Stimulated activated CD8-positive, alpha-beta memory T cell treated with anti-CD3 and anti-CD28 coated beads, Interleukin-2, amount 100 ng/mL, for 48 hours (primary cell): ENCODE measurements around the gene SGCE.

Source experiments
- DNase-seq, 2 donors: peaks; one replicate each; pipeline ENCODE4 v3.0.0-alpha.2; 2020; ENCODE audit warnings: low read depth in 2 of 2

SGCE gene

DNA sequence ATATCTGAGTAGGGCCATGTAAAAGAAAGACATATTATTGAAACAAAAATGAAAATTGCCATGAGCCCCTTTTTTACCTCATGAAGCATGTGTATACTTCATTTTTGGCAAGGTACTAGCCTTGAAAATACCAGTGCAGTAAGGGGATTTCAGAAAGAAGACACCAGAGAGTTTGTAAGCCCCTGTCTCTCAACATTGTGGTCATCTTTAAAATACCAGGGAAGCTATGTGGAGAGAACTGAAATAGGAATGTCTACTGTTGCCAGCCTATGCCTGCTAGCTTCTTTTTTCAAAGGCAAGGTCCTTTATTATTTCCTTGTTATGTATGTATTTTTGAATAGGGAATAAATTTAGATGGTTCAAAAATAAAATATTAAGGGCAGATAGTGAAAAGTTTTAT lies 88.5 kb downstream of the SGCE start:
- DNase-seq: no peak

DNA sequence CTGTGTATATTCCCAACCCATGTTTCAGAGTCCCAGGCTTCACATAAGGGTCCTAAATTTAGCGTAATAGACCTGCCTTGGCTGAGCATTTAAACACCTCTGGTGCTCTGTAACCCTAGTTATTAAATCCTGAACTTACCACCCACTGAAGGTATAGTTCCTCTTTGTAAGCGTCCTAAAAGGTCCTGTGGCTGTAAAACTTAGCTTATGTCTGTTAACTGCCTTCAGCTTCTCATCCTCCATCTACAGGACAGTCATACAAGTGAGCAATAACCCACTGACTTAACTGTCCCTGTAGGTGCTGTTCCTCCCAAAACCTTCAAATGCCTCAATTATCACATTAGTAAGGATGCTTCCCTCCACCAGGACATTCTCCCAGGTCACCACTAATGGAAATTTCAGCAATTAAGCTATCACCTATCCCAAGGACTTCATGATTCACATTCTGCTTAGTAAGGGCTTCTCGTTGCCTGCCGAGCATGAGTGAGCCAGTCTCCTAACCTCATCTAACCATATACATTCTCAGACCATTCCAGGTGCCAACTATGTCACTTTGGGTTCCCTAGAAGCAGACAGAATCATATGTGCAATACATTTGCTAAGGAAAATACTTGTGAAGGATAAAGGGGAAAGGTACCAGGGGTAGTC lies 90.6 kb downstream of the SGCE start:
- no peak for DNase-seq

DNA sequence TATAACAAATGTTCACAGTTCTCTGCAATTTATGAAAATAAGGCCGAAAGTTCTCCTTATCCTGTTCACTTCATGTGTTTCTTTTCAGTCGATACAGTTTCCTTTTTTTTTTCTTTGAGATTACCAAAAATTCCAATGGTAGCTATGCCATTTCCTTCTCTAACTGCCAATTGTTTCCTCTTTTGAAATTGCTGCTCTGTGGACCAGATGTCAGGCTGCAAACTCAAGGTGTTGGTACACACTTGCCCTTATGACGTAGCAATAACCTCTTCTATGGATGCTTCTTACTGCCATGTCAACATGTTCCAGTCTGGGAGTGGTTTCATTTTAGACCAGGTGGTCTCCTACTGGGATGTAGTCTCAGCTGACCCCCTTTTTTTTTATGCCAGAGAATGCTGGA lies 93.4 kb downstream of the SGCE start:
- no peak for DNase-seq

DNA sequence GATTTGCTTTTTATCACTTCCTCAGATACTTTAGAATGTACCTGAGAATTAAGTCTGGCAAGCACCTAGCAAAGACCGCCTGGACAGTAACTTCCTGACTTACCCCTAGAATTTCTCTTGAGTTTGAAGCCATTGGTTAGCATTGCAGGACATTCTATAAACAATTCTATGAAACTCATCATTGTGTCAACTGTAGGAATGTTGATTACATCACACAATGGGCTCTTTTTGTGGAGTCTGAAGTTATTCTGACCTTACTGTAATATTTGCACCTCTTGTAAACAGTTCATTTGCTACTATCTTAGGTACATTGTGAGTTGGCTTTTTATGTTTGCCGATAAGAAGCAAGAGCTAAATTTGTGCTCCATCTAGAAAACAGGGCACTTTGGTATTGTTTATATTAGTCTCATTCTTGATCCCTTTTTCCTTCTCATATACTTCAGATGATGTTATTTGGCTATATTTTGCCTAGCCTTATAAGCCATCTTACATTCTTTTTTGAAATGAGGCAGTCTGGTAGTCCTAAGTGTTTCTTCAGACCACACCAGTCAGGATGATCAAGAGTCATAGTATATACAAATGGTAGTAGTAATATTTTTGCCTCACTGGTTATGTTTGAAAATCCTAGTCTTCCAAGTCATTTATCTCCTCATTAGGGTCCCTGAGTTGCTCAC lies 94.0 kb downstream of the SGCE start:
- DNase-seq: no peak

DNA sequence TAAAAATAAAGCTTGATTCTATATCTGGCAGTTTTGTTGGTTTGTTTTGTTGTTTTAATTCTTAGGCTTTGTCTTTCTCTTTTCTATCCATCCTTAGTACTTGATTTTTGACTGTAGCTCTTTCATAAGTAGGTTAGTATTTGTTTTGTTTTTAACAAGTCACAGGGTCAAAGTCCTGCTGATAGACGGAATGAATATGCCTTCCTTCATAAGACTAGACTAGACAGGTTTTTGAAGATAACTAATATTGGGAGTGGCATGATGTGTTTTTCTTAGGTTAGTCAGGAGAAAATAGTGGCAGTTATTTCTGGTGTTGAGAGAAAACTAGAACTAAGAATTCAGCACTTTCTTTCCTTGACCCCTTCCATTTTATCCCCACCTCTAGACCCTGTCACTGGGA lies 96.0 kb downstream of the SGCE start:
- no peak for DNase-seq

DNA sequence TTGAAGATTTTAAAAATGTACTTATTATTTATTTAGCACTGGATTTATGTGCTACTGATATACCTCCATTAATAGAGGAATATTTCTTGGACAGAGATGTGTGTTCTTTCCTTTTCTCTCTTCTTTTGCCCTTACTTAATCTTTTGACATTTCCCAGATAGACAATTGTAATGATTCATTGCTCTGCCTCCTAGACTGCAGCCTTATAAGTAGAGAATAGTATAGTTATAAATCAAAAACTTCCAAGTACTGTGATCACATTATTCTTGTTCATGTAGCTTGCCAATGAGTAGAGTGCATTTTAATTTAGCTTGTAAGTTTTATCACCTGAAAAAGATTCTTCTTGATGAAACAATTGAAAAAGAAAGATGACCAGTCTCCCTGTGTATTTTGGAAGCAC lies 98.7 kb downstream of the SGCE start:
- no peak for DNase-seq

DNA sequence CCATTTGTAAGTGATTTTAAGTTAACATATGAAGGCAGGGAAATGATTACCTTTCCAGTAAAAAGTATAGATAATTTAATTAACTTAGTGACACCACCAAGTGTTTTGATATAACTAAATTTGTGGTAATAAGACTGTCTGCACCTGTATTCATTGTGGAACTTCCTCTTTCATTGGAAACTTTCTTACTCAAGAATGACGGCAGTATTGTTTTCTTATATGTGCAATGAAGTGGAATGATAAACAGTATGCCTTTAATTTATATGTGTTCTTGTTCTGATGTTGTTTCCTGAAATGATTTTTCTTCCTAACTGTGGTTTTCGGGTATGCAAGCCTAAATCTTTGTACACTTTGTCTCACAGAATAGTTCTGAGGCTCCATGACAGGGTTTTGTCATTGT lies 99.9 kb downstream of the SGCE start:
- DNase-seq: no peak

DNA sequence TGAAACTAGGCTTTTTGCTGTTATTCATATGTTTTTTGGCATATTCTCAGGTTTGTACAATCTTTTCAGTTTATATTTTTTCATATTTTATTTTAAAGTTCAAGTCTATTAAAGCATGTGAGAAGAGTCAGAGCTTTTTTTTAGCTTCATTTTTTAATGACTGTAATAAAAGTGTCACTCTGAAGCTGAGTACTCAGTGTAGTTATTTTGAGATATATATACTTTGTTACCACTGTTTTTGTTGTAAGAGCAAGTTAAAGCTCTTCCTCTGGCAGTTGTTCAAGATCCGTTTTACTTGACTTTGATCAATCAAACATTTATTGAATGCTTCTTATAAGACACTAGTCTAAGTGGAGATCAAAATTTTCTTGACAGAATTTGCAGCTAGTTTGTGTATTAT lies 108.8 kb downstream of the SGCE start:
- DNase-seq: no peak

DNA sequence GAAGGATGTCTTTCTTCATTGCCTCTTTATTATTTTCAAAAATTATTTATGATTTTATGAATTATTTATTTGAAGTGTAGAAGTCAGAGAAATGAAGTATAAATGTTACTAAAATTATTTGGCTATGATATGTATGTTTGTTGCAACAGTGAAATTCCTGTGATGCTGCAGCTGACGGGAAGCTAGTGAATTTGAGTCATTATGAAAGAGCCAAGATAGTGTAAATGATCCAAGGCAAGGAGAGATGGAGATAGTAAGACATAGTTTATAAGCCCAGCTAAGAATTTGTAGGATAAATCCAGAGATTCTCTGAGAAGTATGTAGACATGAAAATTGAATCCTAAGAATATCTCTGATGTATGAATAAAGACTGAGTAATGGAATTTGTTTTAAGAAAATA lies 115.5 kb downstream of the SGCE start:
- no peak for DNase-seq
